HG03060 (cell line): ENCODE results near the gene CDK11B.
"Not testable (repeated sequence)": the region's sequence is repeated elsewhere in the genome, so short reads cannot be mapped to it uniquely, and the experiment has no call there.

ENCODE experiments used
- ATAC-seq: cut with Tn5 transposase; IDR thresholded peaks from one replicate; pipeline ENCODE4 v1.9.1; 2021; ENCODE audit warnings: low read depth, moderate number of reproducible peaks; ENCODE audit not compliant: unreplicated experiment

CDK11B gene

GRCh38 chr1:1662830-1663560 lies 4.2 kb upstream of the CDK11B start:
- ATAC-seq: not testable (repeated sequence)

GRCh38 chr1:1662392-1662791 lies 3.6 kb upstream of the CDK11B start:
- ATAC-seq: not testable (repeated sequence)

- not testable (repeated sequence) for ATAC-seq
Observed at GRCh38 chr1:1648265-1648664, 10.5 kb downstream of the CDK11B start.

GRCh38 chr1:1647567-1648241 lies 11.1 kb downstream of the CDK11B start:
- not testable (repeated sequence) for ATAC-seq

GRCh38 chr1:1646326-1646725 lies 12.5 kb downstream of the CDK11B start:
- ATAC-seq: not testable (repeated sequence)

GRCh38 chr1:1640711-1641461 lies 17.9 kb downstream of the CDK11B start:
- ATAC-seq: not testable (repeated sequence)

- not testable (repeated sequence) for ATAC-seq
Observed at GRCh38 chr1:1640081-1640480, 18.7 kb downstream of the CDK11B start.

- not testable (repeated sequence) for ATAC-seq
Observed at GRCh38 chr1:1639368-1639767, 19.4 kb downstream of the CDK11B start.

- not testable (repeated sequence) for ATAC-seq
Observed at GRCh38 chr1:1638528-1638927, 20.3 kb downstream of the CDK11B start.

- ATAC-seq: not testable (repeated sequence)
Observed at GRCh38 chr1:1637479-1637875, 21.3 kb downstream of the CDK11B start.

- not testable (repeated sequence) for ATAC-seq
Observed at GRCh38 chr1:1636621-1637478, 22.0 kb downstream of the CDK11B start.

GRCh38 chr1:1634613-1635012 lies 24.2 kb downstream of the CDK11B start:
- not testable (repeated sequence) for ATAC-seq

GRCh38 chr1:1633409-1633808 lies 25.4 kb downstream of the CDK11B start:
- ATAC-seq: not testable (repeated sequence)

- ATAC-seq: no peak
Observed at GRCh38 chr1:1631782-1632420, 26.9 kb downstream of the CDK11B start, which contains the start of gene MMP23B. Gene MMP23B, plus strand, starts transcription at chr1:1632173. Its CDS starts 46 bp downstream, at chr1:1632219.

- ATAC-seq: no peak
Observed at GRCh38 chr1:1630965-1631781, 27.6 kb downstream of the CDK11B start.

- ATAC-seq: peak; percentile 41
Observed at GRCh38 chr1:1630191-1630964, 28.4 kb downstream of the CDK11B start.

GRCh38 chr1:1629430-1630190 lies 29.2 kb downstream of the CDK11B start:
- ATAC-seq: no peak
